Measurements from ENCODE around the gene SLCO3A1.

SLCO3A1 gene

GRCh38 chr15:92140796-92141195, 287.3 kb downstream of the SLCO3A1 start:
- no peak for DNase-seq (ENCODE audit: low read depth, low spot score)
- ChIA-PET CTCF (no interaction called here), POLR2A (no interaction called here)
- no peak overlapping the region for H3K4me3 ChIP-seq (ENCODE audit: low read depth, low read length)
- TF ChIP-seq CTCF (IDR thresholded peaks at IDR 0.05; ENCODE audit: insufficient read depth, low read length, missing control alignments) = no peak

GRCh38 chr15:92141607-92142006, 288.1 kb downstream of the SLCO3A1 start:
- TF ChIP-seq CTCF (IDR thresholded peaks at IDR 0.05; ENCODE audit: insufficient read depth, low read length, missing control alignments) = no peak
- H3K4me3 ChIP-seq (ENCODE audit: low read depth, low read length) = no peak overlapping the region
- ChIA-PET POLR2A (no interaction called here), CTCF (no interaction called here)
- DNase-seq (ENCODE audit: low read depth, low spot score) = no peak

GRCh38 chr15:92142242-92143232, 289.0 kb downstream of the SLCO3A1 start:
- TF ChIP-seq CTCF (IDR thresholded peaks at IDR 0.05; ENCODE audit: insufficient read depth, low read length, missing control alignments) = no peak
- CTCF ChIA-PET = no interaction called here
- DNase-seq (ENCODE audit: low read depth, low spot score) = no peak
- POLR2A ChIA-PET = interaction anchor here (0.7 kb wide), 1 partner anchor 386 kb away, joined by 3 read pairs; no protein-coding TSS in a partner anchor
- no peak overlapping the region for H3K4me3 ChIP-seq (ENCODE audit: low read depth, low read length)

GRCh38 chr15:92143765-92144164, 290.3 kb downstream of the SLCO3A1 start:
- H3K4me3 ChIP-seq (ENCODE audit: low read depth, low read length) = no peak overlapping the region
- CTCF ChIA-PET = no interaction called here
- DNase-seq (ENCODE audit: low read depth, low spot score) = no peak
- TF ChIP-seq CTCF (IDR thresholded peaks at IDR 0.05; ENCODE audit: insufficient read depth, low read length, missing control alignments) = no peak
- POLR2A ChIA-PET = no interaction called here

GRCh38 chr15:92146511-92147150, 293.1 kb downstream of the SLCO3A1 start:
- no peak for TF ChIP-seq CTCF (IDR thresholded peaks at IDR 0.05; ENCODE audit: insufficient read depth, low read length, missing control alignments)
- no peak for DNase-seq (ENCODE audit: low read depth, low spot score)
- CTCF ChIA-PET = interaction anchor here (0.7 kb wide), 1 partner anchor 440 kb away, joined by 5 read pairs; no protein-coding TSS in a partner anchor
- H3K4me3 ChIP-seq (ENCODE audit: low read depth, low read length) = no peak overlapping the region
- POLR2A ChIA-PET = no interaction called here

GRCh38 chr15:92149029-92149428, 295.5 kb downstream of the SLCO3A1 start:
- ChIA-PET CTCF (interaction anchor here (0.9 to 1.6 kb wide), 3 partner anchors 9 to 566 kb away, joined by 3 read pairs; no protein-coding TSS in a partner anchor), POLR2A (no interaction called here)
- TF ChIP-seq CTCF (IDR thresholded peaks at IDR 0.05; ENCODE audit: insufficient read depth, low read length, missing control alignments) = no peak
- no peak overlapping the region for H3K4me3 ChIP-seq (ENCODE audit: low read depth, low read length)
- DNase-seq (ENCODE audit: low read depth, low spot score) = no peak

Data from AG04449 (cell line).